ENCODE data around the gene SPNS3. TPM values are rescaled to one million over a fixed set of nuclear protein-coding genes. Genes with fewer than 3 reads are reported as not detected.

SPNS3 gene
- not detected in 2 replicates for total RNA-seq

DNA sequence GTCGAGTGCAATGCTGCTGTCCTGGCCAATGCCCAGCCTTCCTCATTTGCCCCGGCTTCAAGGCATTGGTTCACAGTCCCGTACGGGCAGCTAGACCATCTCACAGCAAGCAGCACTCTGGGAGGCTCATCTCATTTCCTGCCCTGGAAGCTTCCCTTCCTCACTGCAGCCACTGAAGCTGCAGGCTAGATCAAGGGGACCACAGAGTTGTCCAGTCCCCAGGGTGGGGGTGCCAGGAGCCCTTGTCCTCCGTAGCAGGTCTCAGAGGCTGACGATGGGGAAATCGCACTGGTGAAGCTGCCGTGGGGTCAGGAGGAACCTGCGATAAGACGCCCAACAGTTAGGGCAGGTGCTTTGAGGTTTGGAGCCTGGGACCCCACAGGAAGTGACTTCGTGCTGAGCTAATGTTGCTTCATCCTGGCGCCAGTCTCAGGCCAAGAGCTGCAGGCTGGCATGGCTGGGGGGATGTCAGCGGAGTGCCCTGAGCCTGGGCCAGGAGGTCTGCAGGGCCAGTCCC is at the start of gene SPNS3:
Gene SPNS3 (plus strand): TSS at position 426 of the 517 bp plus-strand sequence. CDS start 28 bp downstream, at position 454.

DNA sequence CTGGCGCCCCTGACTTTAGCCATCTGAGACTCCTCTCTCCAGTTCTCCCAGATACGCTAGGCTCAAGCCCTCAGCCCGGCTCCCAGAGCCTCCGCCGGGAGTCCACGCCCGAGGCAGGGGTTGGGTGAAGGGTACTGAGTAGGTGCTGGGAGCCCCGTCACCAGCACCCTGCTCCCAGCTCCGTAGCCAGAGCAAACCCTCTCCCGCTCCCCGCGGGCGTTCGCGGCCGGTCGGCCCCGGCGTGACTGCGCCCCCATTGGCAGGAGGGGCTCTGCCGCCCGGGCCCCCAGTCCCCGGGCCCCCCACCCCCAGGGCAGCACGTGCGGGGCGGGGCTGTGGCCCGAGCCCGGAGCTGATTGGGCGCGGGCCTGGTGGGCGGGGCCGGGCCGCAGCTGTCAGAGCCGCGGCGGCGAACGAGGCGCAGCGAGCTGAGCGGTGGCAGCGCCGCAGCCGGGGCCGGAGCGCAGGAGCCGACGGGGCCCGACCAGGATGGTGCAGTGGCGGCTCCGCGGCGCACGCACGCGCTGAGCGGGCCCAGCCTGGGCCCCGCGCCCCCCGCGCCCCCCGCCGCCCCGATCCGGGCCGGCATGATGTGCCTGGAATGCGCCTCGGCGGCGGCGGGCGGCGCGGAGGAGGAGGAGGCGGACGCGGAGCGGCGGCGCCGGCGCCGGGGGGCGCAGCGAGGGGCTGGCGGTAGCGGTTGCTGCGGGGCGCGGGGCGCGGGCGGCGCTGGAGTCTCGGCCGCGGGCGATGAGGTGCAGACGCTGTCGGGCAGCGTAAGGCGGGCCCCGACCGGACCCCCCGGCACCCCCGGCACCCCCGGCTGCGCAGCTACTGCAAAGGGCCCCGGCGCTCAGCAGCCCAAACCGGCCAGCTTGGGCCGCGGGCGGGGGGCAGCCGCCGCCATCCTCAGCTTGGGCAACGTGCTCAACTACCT is 65.0 kb downstream of the SPNS3 start, which contains the start of gene SPNS2:
Gene SPNS2 (plus strand): TSS at position 421 of the 937 bp plus-strand sequence. CDS start 167 bp downstream, at position 588.

Other genes starting within 250 kb of the SPNS3 start
- 58.6 and 66.1 TPM in 2 replicates for gene ANKFY1, start 170.0 kb upstream of the SPNS3 start, total RNA-seq
- 35.9 and 38.8 TPM in 2 replicates for gene UBE2G1, start 67.3 kb upstream of the SPNS3 start, total RNA-seq
- gene SPNS2, start 64.9 kb downstream of the SPNS3 start, total RNA-seq = 0.13 and 0.40 TPM in 2 replicates
- gene MYBBP1A, start 121.4 kb downstream of the SPNS3 start, total RNA-seq = 46.6 and 87.2 TPM in 2 replicates
- not detected in 2 replicates for gene GGT6, start 126.6 kb downstream of the SPNS3 start, total RNA-seq
- gene SMTNL2, start 150.6 kb downstream of the SPNS3 start, total RNA-seq = 0.72 TPM in 1 of 2 replicates, not detected in the other
- gene ALOX15, start 207.7 kb downstream of the SPNS3 start, total RNA-seq = 0.03 TPM in 1 of 2 replicates, not detected in the other